Stimulated activated CD4-positive, alpha-beta T cell treated with anti-CD3 and anti-CD28 coated beads, TNF-alpha, amount 100 ng/mL, for 48 hours (primary cell): ENCODE data around the gene PRPF39.
"Not testable (repeated sequence)": the region's sequence is repeated elsewhere in the genome, so short reads cannot be mapped to it uniquely, and the experiment has no call there.

Experiments
- DNase-seq, 3 donors: peaks; one replicate each; pipeline ENCODE4 v3.0.0-alpha.2; 2020; ENCODE audit warnings: low read depth in 3 of 3

The PRPF39 gene

DNA sequence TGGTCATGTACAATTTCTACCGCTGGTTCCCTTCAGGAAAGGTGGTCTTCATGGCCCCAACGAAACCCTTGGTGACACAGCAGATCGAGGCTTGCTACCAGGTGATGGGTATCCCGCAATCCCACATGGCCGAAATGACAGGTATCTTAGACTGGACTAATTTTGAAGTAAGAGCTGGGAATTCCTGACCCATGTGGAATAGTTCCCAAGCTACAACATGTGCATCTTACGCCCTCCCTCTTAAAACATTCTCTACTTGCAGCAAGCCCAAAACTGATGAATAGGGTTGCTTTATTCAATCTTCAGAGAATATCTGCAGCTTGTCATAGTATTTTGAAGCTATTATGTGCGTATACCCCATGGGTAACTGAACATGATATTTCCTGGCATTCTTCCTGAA, 52.5 kb downstream of the PRPF39 start:
- DNase-seq, result no peak

DNA sequence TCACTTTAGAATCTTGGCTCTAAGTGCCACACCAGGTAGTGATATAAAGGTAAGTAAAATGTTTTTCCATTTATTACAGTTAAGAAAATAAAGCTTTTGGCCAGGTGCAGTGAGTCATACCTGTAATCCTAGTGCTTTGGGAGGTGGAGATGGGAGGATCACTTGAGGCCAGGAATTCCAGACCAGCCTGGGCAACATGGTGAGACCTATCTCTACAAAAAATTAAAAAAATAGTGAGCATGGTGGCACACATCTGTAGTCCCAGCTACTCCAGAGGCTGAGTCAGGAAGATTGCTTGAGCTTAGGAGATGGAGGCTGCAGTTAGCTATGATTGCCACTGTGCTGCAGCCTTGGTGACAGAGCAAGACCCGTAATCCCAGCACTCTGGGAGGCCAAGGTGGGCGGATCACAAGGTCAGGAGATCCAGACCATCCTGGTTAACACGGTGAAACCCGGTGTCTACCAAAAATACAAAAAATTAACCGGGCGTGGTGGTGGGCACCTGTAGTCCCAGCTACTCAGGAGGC, 56.8 kb downstream of the PRPF39 start:
- no peak for DNase-seq

DNA sequence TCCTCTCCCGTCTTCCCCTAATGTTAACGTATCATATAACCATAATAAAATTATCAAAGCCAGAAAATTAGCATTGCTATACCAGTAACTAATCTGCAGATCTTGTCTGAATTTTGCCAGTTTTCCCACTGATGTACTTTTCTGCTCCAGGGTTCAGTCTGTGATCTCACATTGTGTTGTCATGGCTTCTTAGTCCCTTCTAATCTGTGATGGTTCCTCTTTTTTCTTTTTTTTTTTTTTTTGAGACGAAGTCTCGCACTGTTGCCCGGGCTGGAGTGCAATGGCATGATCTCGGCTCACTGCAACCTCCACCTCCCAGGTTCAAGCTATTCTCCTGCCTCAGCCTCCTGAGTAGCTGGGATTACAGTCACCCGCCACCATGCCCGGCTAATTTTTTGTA, 58.2 kb downstream of the PRPF39 start:
- not testable (repeated sequence) for DNase-seq

GRCh38 chr14:45144658-45145057, 60.7 kb downstream of the PRPF39 start:
- no peak for DNase-seq

GRCh38 chr14:45145214-45145613, 61.3 kb downstream of the PRPF39 start:
- DNase-seq, result no peak

GRCh38 chr14:45149602-45150001, 65.7 kb downstream of the PRPF39 start:
- DNase-seq, result no peak

- DNase-seq, result no peak
These were observed 66.5 kb downstream of the PRPF39 start for GRCh38 chr14:45150386-45150890.

- DNase-seq, result no peak
These were observed 72.2 kb downstream of the PRPF39 start for GRCh38 chr14:45156067-45156466.
